ENCODE results near the gene WDR75.
"Not testable (repeated sequence)": the region's sequence is repeated elsewhere in the genome, so short reads cannot be mapped to it uniquely, and the experiment has no call there.

Gene WDR75

DNA sequence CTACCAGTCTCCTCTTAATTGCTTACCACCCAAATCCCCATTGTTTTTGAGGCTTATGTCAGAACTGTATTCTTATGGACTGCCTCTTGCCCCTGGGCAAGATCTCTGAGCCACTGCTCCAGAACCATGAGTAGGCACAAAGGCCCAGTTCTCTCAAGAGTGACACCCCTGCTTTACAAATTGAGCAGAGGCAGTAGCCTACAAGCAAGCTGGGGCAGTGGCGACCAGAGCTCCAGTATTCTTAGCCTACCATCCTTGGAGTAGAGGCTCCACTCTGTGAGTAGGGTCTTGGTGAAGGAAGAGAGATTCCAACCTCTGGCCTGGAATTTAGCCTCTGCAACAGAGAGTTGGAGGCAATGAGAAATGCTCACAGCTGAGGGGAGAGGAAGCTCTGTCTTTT, 36.5 kb downstream of the WDR75 start:
- Histone ChIP-seq H3K79me2 (no peaks in the 10 kb centered on the region), H3K4me1 (no peaks in the 10 kb centered on the region), H3K36me3 (ENCODE audit: control insufficient read depth, insufficient read depth, low read length) (no peaks in the 10 kb centered on the region), H3K9me3 (ENCODE audit: control insufficient read depth, low read length) (no peaks in the 10 kb centered on the region), H3K9ac (no peak overlapping the region), H3K27ac (no peak overlapping the region), H3K27me3 (ENCODE audit: control insufficient read depth, insufficient read depth, low read length) (no peaks in the 10 kb centered on the region), H2AFZ (no peak overlapping the region), H3K4me3 (ENCODE audit: low read depth, low read length) (no peak overlapping the region), H3K4me2 (ENCODE audit: low read length) (no peak overlapping the region)
- no peak for TF ChIP-seq CTCF (IDR thresholded peaks at IDR 0.05)

GRCh38 chr2:189478289-189478688, 37.0 kb downstream of the WDR75 start:
- H3K4me1 ChIP-seq; H3K27ac ChIP-seq; H3K4me2 ChIP-seq (ENCODE audit: low read length); H3K27me3 ChIP-seq (ENCODE audit: control insufficient read depth, insufficient read depth, low read length); H2AFZ ChIP-seq; H3K36me3 ChIP-seq (ENCODE audit: control insufficient read depth, insufficient read depth, low read length); H3K9me3 ChIP-seq (ENCODE audit: control insufficient read depth, low read length); H3K79me2 ChIP-seq; H3K4me3 ChIP-seq (ENCODE audit: low read depth, low read length); H3K9ac ChIP-seq: not testable (repeated sequence)

DNA sequence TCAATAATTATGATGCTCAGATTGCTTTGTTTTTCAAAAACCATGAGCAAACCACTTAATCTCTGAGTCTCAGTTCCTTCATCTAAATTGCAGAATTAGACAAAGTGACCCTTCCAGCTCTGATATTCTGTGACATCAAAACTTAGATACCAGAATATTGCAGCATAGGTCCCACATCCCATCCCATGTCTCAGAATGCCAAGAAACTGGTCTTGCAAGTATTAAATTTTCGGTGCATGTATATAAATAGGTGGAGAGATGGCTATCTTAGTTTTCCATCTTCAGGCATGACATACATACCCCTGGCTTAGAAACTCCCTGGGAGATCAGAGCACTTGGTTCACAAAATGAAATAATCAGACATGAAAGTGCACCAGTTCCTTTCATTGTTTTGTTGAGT, 39.8 kb downstream of the WDR75 start:
- Histone ChIP-seq H3K27me3 (ENCODE audit: control insufficient read depth, insufficient read depth, low read length) (no peaks in the 10 kb centered on the region), H3K9me3 (ENCODE audit: control insufficient read depth, low read length) (no peaks in the 10 kb centered on the region), H3K9ac (no peak overlapping the region), H3K79me2 (no peaks in the 10 kb centered on the region), H3K36me3 (ENCODE audit: control insufficient read depth, insufficient read depth, low read length) (no peaks in the 10 kb centered on the region), H2AFZ (no peak overlapping the region), H3K27ac (no peak overlapping the region), H3K4me3 (ENCODE audit: low read depth, low read length) (no peak overlapping the region), H3K4me1 (peaks cover 4% of the 10 kb centered on the region), H3K4me2 (ENCODE audit: low read length) (no peak overlapping the region)
- TF ChIP-seq CTCF (IDR thresholded peaks at IDR 0.05) = no peak

DNA sequence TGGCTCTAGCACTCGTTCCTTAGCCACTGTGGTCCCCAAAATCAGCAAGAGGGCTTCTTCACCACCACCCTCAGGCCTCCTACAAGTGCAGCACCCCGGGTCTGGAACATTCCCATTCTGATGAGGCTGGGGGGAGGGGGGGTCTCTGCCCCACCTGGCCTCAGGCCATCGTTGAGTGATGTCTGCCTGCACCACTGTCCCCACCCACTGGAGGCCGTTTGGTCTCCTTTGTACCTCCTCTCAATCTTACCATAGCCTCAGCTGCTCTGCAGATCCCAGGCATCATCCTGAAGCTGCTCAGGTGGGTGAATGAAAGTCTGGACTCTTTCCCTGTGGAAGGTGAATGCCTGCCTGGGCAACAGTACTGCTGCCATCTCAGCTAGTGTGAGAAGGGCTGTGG, 42.3 kb downstream of the WDR75 start:
- no peak overlapping the region for H3K27ac ChIP-seq
- no peak overlapping the region for H2AFZ ChIP-seq
- no peaks in the 10 kb centered on the region for H3K27me3 ChIP-seq (ENCODE audit: control insufficient read depth, insufficient read depth, low read length)
- no peaks in the 10 kb centered on the region for H3K79me2 ChIP-seq
- no peak for TF ChIP-seq CTCF (IDR thresholded peaks at IDR 0.05)
- H3K36me3 ChIP-seq (ENCODE audit: control insufficient read depth, insufficient read depth, low read length) = no peaks in the 10 kb centered on the region
- no peak overlapping the region for H3K4me3 ChIP-seq (ENCODE audit: low read depth, low read length)
- H3K4me1 ChIP-seq = peaks cover 7% of the 10 kb centered on the region
- H3K9me3 ChIP-seq (ENCODE audit: control insufficient read depth, low read length) = no peaks in the 10 kb centered on the region
- no peak overlapping the region for H3K9ac ChIP-seq
- no peak overlapping the region for H3K4me2 ChIP-seq (ENCODE audit: low read length)

GRCh38 chr2:189483980-189484740, 42.9 kb downstream of the WDR75 start:
- Histone ChIP-seq H3K9me3 (ENCODE audit: control insufficient read depth, low read length) (no peaks in the 10 kb centered on the region), H3K4me3 (ENCODE audit: low read depth, low read length) (no peak overlapping the region), H3K36me3 (ENCODE audit: control insufficient read depth, insufficient read depth, low read length) (no peaks in the 10 kb centered on the region), H3K79me2 (no peaks in the 10 kb centered on the region), H3K27me3 (ENCODE audit: control insufficient read depth, insufficient read depth, low read length) (no peaks in the 10 kb centered on the region), H3K27ac (no peak overlapping the region), H2AFZ (no peak overlapping the region), H3K4me2 (ENCODE audit: low read length) (no peak overlapping the region), H3K9ac (no peak overlapping the region), H3K4me1 (peaks cover 7% of the 10 kb centered on the region)
- TF ChIP-seq CTCF (IDR thresholded peaks at IDR 0.05) = no peak

Data from parathyroid adenoma (tissue), 2 donors.